ENCODE results near the gene NXPH3.

The NXPH3 gene

GRCh38 chr17:49579522-49579921, 3.9 kb downstream of the NXPH3 start:
- Histone ChIP-seq H3K4me3 (ENCODE audit: severe bottlenecking) (no peak overlapping the region), H3K27ac (ENCODE audit: poor library complexity, severe bottlenecking) (no peak overlapping the region), H3K4me1 (ENCODE audit: insufficient read depth, poor library complexity, severe bottlenecking) (peaks cover 23% of the 10 kb centered on the region), H3K36me3 (ENCODE audit: low read depth) (no peaks in the 10 kb centered on the region), H3K27me3 (ENCODE audit: insufficient read depth, poor library complexity, severe bottlenecking) (no peaks in the 10 kb centered on the region), H3K9me3 (ENCODE audit: severe bottlenecking) (no peaks in the 10 kb centered on the region)
- ATAC-seq (ENCODE audit: low read depth) (no peak), DNase-seq (ENCODE audit: low spot score) (no peak)
- TF ChIP-seq CTCF (IDR thresholded peaks at IDR 0.05; ENCODE audit: poor library complexity, severe bottlenecking): no peak

GRCh38 chr17:49580055-49580721, 4.5 kb downstream of the NXPH3 start:
- Histone ChIP-seq H3K27ac (ENCODE audit: poor library complexity, severe bottlenecking) (peak overlapping the region; percentile 2), H3K27me3 (ENCODE audit: insufficient read depth, poor library complexity, severe bottlenecking) (no peaks in the 10 kb centered on the region), H3K36me3 (ENCODE audit: low read depth) (no peaks in the 10 kb centered on the region), H3K4me1 (ENCODE audit: insufficient read depth, poor library complexity, severe bottlenecking) (peaks cover 23% of the 10 kb centered on the region), H3K4me3 (ENCODE audit: severe bottlenecking) (no peak overlapping the region), H3K9me3 (ENCODE audit: severe bottlenecking) (no peaks in the 10 kb centered on the region)
- no peak for TF ChIP-seq CTCF (IDR thresholded peaks at IDR 0.05; ENCODE audit: poor library complexity, severe bottlenecking)
- ATAC-seq (ENCODE audit: low read depth) (no peak), DNase-seq (ENCODE audit: low spot score) (no peak)

GRCh38 chr17:49580981-49581647, 5.4 kb downstream of the NXPH3 start:
- Histone ChIP-seq H3K9me3 (ENCODE audit: severe bottlenecking) (no peaks in the 10 kb centered on the region), H3K27ac (ENCODE audit: poor library complexity, severe bottlenecking) (no peak overlapping the region), H3K4me1 (ENCODE audit: insufficient read depth, poor library complexity, severe bottlenecking) (peaks cover 23% of the 10 kb centered on the region), H3K36me3 (ENCODE audit: low read depth) (no peaks in the 10 kb centered on the region), H3K4me3 (ENCODE audit: severe bottlenecking) (no peak overlapping the region), H3K27me3 (ENCODE audit: insufficient read depth, poor library complexity, severe bottlenecking) (no peaks in the 10 kb centered on the region)
- DNase-seq (ENCODE audit: low spot score) (no peak), ATAC-seq (ENCODE audit: low read depth) (no peak)
- no peak for TF ChIP-seq CTCF (IDR thresholded peaks at IDR 0.05; ENCODE audit: poor library complexity, severe bottlenecking)

- Histone ChIP-seq H3K4me1 (ENCODE audit: insufficient read depth, poor library complexity, severe bottlenecking) (peaks cover 23% of the 10 kb centered on the region), H3K9me3 (ENCODE audit: severe bottlenecking) (no peaks in the 10 kb centered on the region), H3K36me3 (ENCODE audit: low read depth) (no peaks in the 10 kb centered on the region), H3K4me3 (ENCODE audit: severe bottlenecking) (no peak overlapping the region), H3K27ac (ENCODE audit: poor library complexity, severe bottlenecking) (no peak overlapping the region), H3K27me3 (ENCODE audit: insufficient read depth, poor library complexity, severe bottlenecking) (no peaks in the 10 kb centered on the region)
- ATAC-seq (ENCODE audit: low read depth) (no peak), DNase-seq (ENCODE audit: low spot score) (no peak)
- TF ChIP-seq CTCF (IDR thresholded peaks at IDR 0.05; ENCODE audit: poor library complexity, severe bottlenecking): no peak
These were observed 6.0 kb downstream of the NXPH3 start for GRCh38 chr17:49581648-49581998.
